NCI-H748 treated with DMSO at 0.1 percent for 48 hours (cell line): ENCODE measurements around the gene CTSH.

Experiments used
- DNase-seq: peaks from one replicate; lab custom pipeline; 2025; lab: John Stamatoyannopoulos, UW

CTSH gene

GRCh38 chr15:78977591-78978347, 32.9 kb upstream of the CTSH start:
- DNase-seq: no peak

DNA sequence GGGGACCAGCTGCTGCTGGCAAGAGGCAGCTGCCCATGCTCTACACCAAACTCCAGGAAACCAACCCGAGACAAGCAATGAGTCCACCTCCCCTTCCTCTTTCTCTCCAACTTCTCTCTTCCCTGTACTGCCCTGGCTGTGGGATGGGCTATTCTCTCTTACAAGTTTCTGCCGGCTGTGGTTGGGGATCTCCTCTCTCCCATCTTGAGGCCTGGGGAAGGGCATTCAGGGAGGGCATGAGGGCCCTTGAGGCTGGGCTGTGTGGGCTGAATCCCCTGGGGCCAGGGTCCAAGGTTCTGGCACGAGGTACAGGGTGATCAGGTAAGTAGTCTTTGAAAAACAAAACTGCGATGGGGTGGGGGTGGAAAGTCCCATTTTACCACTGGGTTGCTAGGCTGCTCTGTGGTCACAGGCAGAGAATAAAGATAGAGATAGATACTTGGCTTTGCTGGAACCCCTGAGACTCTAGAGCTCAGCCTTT, 32.3 kb upstream of the CTSH start:
- DNase-seq: no peak

GRCh38 chr15:78976691-78977090, 31.8 kb upstream of the CTSH start:
- DNase-seq: no peak

DNA sequence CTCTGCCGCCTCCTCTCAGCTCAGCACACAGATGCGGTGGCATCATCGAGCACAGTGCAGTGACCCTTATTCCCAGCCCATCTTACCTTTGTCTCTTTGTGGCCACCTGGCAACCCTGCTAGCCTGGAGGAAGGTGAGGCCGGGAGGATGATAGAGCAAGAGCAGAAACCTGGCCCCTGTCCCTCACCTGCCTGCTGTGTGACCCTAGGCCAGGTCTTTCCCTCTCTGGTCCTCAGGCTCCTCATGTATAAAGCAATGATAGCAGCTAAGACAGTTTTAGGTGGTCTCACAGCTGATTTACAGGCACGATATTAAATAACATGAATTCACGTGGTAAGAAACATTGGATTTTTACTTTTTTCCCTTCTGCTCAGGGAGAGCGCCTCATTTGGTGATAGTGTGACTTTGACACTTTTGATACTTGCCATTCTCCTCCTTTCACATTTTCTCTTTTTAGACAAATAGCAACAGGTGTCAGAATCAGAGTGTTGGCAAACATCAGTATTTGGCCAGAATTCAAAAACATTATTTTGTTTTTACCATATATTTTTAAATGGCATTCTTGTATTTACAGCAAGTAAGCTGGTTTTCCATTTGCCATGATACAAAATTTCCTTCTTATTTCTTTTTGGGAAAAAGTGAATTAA, 29.5 kb upstream of the CTSH start:
- no peak for DNase-seq

DNA sequence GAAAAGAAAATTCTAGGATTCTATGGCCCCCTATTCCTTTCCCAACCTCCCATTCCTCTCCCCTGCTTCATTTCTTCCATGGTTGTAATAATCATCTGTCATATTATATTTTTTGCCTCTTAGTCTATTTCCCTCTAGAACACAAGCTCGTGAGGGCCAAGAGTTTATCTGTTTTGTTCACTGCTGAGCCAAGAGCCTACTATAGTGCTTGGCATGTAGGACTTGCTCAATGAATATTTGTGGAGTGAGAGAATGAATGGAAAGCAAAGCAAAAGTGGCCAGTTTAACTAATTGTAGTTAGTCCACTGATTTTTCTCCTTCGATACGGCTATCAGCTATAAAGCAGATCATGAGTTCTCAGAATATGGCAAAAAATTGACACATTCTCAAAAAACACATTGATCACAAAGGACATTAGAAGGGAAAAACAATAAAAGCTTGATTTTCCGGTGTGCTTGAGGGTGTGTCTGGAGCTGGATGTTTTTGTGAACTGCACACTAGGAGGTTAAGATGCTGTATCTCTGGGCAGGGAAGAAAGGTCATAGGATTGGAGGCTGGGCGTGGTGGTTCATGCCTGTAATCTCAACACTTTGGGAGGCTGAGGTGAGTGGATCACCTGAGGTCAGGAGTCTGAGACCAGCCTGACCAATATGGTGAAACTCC, 25.0 kb upstream of the CTSH start:
- no peak for DNase-seq

- DNase-seq: peak; percentile 1
Measured at GRCh38 chr15:78968539-78969271, 23.9 kb upstream of the CTSH start.

DNA sequence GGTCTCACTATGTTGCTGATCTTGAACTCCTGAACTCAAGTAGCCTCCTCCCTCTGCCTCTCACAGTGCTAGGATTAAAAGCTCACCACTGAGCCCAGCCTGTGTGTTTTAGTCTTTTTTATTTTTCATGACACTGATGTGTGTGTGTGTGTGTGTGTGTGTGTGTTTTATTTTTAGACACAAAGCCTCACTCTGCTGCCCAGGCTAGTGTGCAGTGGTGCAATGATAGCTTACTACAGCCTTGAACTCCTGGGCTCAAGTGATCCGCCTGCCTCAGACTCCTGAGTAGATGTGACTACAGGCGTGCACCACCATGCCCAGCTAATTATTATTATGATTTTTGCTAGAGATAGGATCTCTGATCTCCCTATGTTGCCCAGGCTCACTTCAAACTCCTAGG, 23.3 kb upstream of the CTSH start:
- no peak for DNase-seq

GRCh38 chr15:78960308-78960707, 15.5 kb upstream of the CTSH start:
- DNase-seq: no peak

GRCh38 chr15:78959360-78959759, 14.5 kb upstream of the CTSH start:
- no peak for DNase-seq

DNA sequence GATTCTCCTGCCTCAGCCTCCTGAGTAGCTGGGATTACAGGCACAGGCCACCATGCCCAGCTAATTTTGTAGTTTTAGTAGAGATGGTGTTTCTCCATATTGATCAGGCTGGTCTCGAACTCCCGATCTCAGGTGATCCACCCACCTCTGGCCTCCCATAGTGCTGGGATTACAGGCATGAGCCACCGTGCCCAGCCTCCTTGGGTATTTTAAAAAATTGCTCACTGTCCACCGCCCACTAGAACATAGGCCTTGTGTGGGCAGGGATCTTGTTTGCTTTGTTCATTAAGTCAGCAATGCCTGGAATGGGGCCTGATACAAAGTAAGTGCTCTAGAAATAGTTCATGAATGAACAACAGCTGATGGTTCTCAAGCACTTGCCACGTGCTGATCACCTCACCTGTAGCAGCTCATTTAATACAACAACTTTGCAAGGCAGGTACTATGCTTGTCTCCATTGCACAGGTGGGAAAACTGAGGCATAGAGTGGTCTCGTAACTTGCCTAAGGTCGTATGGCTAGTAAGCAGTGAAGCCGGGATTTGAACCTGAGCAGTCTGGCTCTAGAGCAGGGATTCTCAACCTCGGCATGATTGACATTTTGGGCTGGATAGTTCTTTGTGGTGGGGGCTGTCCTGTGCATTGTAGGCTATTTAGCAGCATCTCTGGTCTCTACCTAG, 12.7 kb upstream of the CTSH start:
- DNase-seq: no peak

GRCh38 chr15:78956937-78957336, 12.1 kb upstream of the CTSH start:
- no peak for DNase-seq

DNA sequence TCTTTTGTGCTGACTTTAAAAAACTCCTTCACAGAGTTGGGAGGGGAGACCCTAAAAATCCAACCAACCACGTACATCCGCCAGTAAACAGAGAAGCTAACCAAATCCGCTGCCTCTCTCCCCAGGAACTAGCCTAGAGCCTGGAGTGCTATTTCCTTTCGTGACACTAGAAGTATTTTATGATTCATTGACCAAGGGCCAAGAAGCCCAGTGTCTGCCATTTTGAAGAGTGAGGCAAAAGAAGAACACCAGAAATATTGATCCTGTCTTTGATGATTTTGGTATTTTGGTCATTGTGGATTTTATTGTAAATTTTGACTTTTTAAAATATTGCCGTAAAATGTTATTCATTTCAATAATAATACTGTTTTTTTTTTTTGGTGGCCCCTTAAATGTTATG, 10.5 kb upstream of the CTSH start:
- DNase-seq: no peak

DNA sequence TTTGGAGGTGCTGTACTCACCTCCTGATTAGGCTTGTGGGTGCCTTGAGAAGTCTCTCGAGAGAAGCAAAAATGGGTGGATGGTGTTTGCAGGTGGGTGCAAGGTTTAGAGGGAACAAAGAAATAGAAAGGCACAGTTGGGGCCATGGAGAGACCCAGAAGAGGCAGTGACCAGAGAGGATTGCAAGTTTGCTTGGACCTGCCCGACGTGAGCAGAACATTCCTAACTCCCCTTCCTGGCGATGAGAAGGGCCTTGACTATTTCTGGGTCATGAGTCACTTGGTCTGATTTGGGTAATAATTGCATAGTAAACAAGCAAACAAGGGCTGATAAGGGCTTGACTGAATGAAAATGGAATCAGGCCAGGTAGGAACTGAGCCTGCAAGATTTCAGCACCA, 7.0 kb upstream of the CTSH start:
- peak; percentile 8 for DNase-seq

DNA sequence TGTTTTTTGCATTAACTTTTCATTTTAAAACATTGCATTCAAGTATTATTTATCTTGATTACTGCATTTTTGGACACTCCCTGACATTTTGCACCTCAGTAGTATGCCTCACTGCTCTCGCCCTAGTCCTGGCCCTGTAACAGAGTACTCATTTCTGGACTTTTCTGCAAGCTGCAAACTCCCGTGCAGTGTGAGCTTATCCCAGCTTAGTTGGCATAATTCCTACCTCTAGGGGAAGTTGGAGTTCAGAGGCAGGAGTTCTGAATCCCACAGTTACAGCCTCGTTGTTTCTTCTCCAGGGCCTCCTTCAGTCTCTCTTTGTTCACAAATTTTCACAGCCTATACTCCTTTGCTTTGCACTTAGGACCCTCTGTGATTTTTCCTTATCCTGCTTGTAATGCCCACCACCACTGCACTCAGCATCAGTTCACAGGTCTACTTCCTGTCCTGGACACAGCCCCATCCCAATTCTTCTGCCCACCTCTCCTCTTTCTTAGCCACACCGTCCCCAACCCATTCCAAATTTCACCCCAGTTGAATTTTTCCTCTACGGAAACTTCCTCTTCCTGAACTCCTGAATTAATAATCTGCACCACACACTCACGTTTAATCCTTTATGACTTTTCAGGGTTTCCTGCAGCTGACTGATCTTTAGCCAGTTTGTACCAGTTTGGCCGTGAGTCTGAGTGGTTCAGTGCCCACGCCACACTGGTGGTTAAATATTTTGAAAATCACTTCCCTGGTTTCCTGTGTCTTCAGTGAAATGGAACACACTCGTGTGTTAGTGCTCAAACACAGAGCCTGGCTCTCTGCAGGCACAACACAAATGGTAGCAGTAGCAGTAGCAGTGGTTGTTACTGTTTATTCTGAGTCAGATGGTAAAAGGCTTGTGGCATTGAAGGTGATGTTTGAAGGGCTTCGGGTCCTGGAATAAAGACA, 6.3 kb upstream of the CTSH start:
- DNase-seq: no peak

GRCh38 chr15:78950343-78950742, 5.5 kb upstream of the CTSH start:
- DNase-seq: no peak

DNA sequence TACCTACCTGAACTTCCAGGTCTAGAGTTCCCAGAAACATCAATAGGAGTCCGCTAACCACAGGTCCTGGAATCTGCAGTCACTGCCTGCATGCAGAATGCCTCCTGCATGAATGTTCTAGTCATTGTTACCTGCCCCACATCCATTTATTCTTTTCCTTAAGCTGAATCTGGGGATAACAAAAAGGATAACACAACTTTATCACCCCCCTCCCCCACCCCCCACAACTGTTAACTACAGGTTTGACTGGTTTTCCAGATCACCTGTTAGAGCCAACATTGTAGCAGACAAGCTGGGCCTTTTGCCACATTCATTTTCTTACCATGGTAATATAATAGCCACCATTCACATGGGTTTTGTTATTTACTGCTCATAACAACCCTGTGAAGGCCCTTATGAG, 4.6 kb upstream of the CTSH start:
- DNase-seq: no peak

DNA sequence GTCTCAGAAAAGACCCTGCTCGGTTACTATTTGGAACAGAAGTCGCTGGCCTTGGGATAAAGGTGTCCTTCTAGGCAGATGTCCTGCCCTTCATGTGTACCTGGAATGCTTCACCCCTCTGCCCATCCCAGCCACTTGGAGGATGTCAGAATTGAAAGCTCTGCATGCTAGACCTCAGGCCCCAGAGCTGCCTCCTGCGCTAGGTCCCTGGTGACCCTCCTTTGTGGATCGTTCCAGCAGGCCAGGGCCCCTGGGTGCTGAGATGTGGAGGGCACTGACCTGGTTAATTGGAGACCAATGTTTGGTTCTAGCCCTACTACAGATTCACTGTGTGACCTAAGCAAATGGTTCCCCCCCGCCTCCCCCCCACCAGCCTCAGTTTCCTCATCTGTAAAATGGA, 2.7 kb upstream of the CTSH start:
- no peak for DNase-seq

DNA sequence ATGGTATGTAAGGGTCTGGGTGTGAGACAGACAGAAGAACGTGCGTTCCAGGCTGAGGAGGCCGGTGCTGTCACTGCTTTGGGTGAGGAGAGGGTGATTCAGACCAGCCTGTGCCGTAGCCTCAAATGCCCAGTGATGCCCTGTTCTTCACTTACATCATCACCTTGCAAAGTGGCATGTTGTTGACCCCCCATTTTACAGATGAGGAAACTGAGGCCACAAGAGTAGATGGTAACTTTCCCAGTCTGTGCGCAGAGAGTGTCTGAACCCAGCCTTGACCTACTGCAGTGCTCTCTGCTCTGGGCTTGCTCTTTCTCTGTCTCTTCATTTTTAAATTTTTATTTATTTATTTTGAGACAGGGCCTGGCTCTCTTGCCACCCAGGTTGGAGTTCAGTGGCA, 1.6 kb upstream of the CTSH start:
- DNase-seq: no peak

GRCh38 chr15:78944202-78944625, 632 bp downstream of the CTSH start:
- DNase-seq: no peak

DNA sequence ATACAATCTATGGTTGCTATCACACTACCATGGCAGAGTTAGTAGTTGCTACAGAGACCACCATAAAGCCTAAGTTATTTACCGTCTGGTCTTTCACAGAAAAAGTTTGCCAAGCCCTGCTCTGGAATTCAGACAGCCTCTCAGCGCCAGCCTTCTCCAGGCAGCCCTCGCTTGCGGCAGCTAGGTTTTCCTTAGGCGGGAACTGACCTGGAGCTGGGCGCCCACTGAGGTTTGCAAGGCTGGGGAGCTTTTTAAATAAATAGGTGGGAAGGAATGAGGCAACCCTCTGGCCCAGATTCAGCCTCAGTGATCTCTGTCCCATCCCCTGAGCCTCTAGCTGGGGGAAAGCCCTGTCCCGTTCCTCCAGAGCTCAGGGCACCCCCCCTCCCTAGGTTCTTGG, 1.2 kb downstream of the CTSH start:
- DNase-seq: no peak

GRCh38 chr15:78942741-78943140, 2.1 kb downstream of the CTSH start:
- DNase-seq: no peak
